ENCODE measurements around the gene ZNF618.

Gene ZNF618

GRCh38 chr9:113941056-113941455, 64.9 kb downstream of the ZNF618 start:
- H2AFZ ChIP-seq (ENCODE audit: low read length): no peak overlapping the region
- no peak overlapping the region for H3K4me2 ChIP-seq (ENCODE audit: low read depth, low read length, poor library complexity, severe bottlenecking)
- H3K36me3 ChIP-seq (ENCODE audit: insufficient read depth, low read length): no peaks in the 10 kb centered on the region
- H3F3A ChIP-seq (ENCODE audit: low read depth): no peaks in the 10 kb centered on the region
- no peaks in the 10 kb centered on the region for H3K9me3 ChIP-seq (ENCODE audit: insufficient read depth, low read depth, low read length)
- H3K9me2 ChIP-seq (replicated peaks; ENCODE audit: low read depth, low read length): no peaks in the 10 kb centered on the region
- no peaks in the 10 kb centered on the region for H3K4me1 ChIP-seq (ENCODE audit: insufficient read depth, low read length, poor library complexity, severe bottlenecking)
- H3K27me3 ChIP-seq (ENCODE audit: insufficient read depth, low read length, poor library complexity, severe bottlenecking): no peaks in the 10 kb centered on the region
- H3K4me3 ChIP-seq (ENCODE audit: low read length, poor library complexity, severe bottlenecking): no peak overlapping the region
- TF ChIP-seq CTCF (conservative IDR thresholded peaks at IDR 0.05; ENCODE audit: low read length) (no peak), EZH2phosphoT487 (IDR thresholded peaks at IDR 0.05; ENCODE audit: borderline replicate concordance) (no peak)
- H3K9ac ChIP-seq (ENCODE audit: low read depth, low read length, poor library complexity, severe bottlenecking): no peak overlapping the region
- peaks cover 29% of the 10 kb centered on the region for H4K20me1 ChIP-seq (ENCODE audit: insufficient read depth, low read length, poor library complexity, severe bottlenecking)
- H3K79me2 ChIP-seq (ENCODE audit: insufficient read depth, low read length): peaks cover 34% of the 10 kb centered on the region

GRCh38 chr9:113941526-113941925, 65.4 kb downstream of the ZNF618 start:
- no peak for TF ChIP-seq CTCF (conservative IDR thresholded peaks at IDR 0.05; ENCODE audit: low read length)
- no peak for TF ChIP-seq EZH2phosphoT487 (IDR thresholded peaks at IDR 0.05; ENCODE audit: borderline replicate concordance)

GRCh38 chr9:113943112-113944009, 67.3 kb downstream of the ZNF618 start:
- Histone ChIP-seq H2AFZ (ENCODE audit: low read length) (no peak overlapping the region), H3K9me3 (ENCODE audit: insufficient read depth, low read depth, low read length) (no peaks in the 10 kb centered on the region), H4K20me1 (ENCODE audit: insufficient read depth, low read length, poor library complexity, severe bottlenecking) (peaks cover 26% of the 10 kb centered on the region), H3K4me2 (ENCODE audit: low read depth, low read length, poor library complexity, severe bottlenecking) (no peak overlapping the region), H3K4me3 (ENCODE audit: low read length, poor library complexity, severe bottlenecking) (no peak overlapping the region), H3K9me2 (replicated peaks; ENCODE audit: low read depth, low read length) (no peaks in the 10 kb centered on the region), H3K36me3 (ENCODE audit: insufficient read depth, low read length) (no peaks in the 10 kb centered on the region), H3K9ac (ENCODE audit: low read depth, low read length, poor library complexity, severe bottlenecking) (no peak overlapping the region), H3F3A (ENCODE audit: low read depth) (no peaks in the 10 kb centered on the region), H3K27me3 (ENCODE audit: insufficient read depth, low read length, poor library complexity, severe bottlenecking) (no peaks in the 10 kb centered on the region), H3K4me1 (ENCODE audit: insufficient read depth, low read length, poor library complexity, severe bottlenecking) (no peaks in the 10 kb centered on the region), H3K79me2 (ENCODE audit: insufficient read depth, low read length) (peaks cover 27% of the 10 kb centered on the region)
- no peak for TF ChIP-seq CTCF (conservative IDR thresholded peaks at IDR 0.05; ENCODE audit: low read length)
- no peak for TF ChIP-seq EZH2phosphoT487 (IDR thresholded peaks at IDR 0.05; ENCODE audit: borderline replicate concordance)

More at GRCh38 chr9:113941526-113941925, 65.4 kb downstream of the ZNF618 start:
- H3K4me1 ChIP-seq (ENCODE audit: insufficient read depth, low read length, poor library complexity, severe bottlenecking): no peaks in the 10 kb centered on the region
- H3K4me2 ChIP-seq (ENCODE audit: low read depth, low read length, poor library complexity, severe bottlenecking): no peak overlapping the region
- H3K79me2 ChIP-seq (ENCODE audit: insufficient read depth, low read length): peaks cover 29% of the 10 kb centered on the region
- no peaks in the 10 kb centered on the region for H3K36me3 ChIP-seq (ENCODE audit: insufficient read depth, low read length)
- H2AFZ ChIP-seq (ENCODE audit: low read length): no peak overlapping the region
- no peaks in the 10 kb centered on the region for H3K27me3 ChIP-seq (ENCODE audit: insufficient read depth, low read length, poor library complexity, severe bottlenecking)
- H4K20me1 ChIP-seq (ENCODE audit: insufficient read depth, low read length, poor library complexity, severe bottlenecking): peaks cover 29% of the 10 kb centered on the region
- H3K9me3 ChIP-seq (ENCODE audit: insufficient read depth, low read depth, low read length): no peaks in the 10 kb centered on the region
- no peaks in the 10 kb centered on the region for H3F3A ChIP-seq (ENCODE audit: low read depth)
- H3K9me2 ChIP-seq (replicated peaks; ENCODE audit: low read depth, low read length): no peaks in the 10 kb centered on the region
- H3K4me3 ChIP-seq (ENCODE audit: low read length, poor library complexity, severe bottlenecking): no peak overlapping the region
- H3K9ac ChIP-seq (ENCODE audit: low read depth, low read length, poor library complexity, severe bottlenecking): no peak overlapping the region
